NB4 (cell line): ENCODE results near the gene B3GNT7.
A peak's percentile ranks its signal among the peaks of the same experiment; 100 is the strongest.
"Not testable (repeated sequence)": the region's sequence is repeated elsewhere in the genome, so short reads cannot be mapped to it uniquely, and the experiment has no call there.

Experiments used
- CTCF ChIP-seq: IDR thresholded peaks from one replicate; pipeline ENCODE4 v1.5.1; 2012; ENCODE audit warnings: low read depth, low read length
- POLR2A ChIP-seq: IDR thresholded peaks from 2 replicates; pipeline ENCODE4 v1.6.1; 2011; ENCODE audit warnings: mild to moderate bottlenecking; ENCODE audit not compliant: insufficient read length; ENCODE audit errors: extremely low read depth

- TF ChIP-seq CTCF: peak; percentile 18
- TF ChIP-seq POLR2A: not testable (repeated sequence)
These were observed 5.2 kb downstream of the B3GNT7 start for GRCh38 chr2:231400681-231401080.
